GM18505 (cell line): ENCODE results near the gene CMIP.
"Not testable (repeated sequence)": the region's sequence is repeated elsewhere in the genome, so short reads cannot be mapped to it uniquely, and the experiment has no call there.

Source experiments
- ATAC-seq: cut with Tn5 transposase; IDR thresholded peaks from one replicate; pipeline ENCODE4 v1.9.1; 2021; ENCODE audit not compliant: unreplicated experiment
- POLR2A ChIP-seq: IDR thresholded peaks from 4 replicates; pipeline ENCODE4 v1.6.1; 2011; ENCODE audit warnings: borderline replicate concordance; ENCODE audit not compliant: insufficient read depth, insufficient read length; ENCODE audit errors: extremely low read depth

CMIP gene

GRCh38 chr16:81731649-81732048, 287.0 kb downstream of the CMIP start:
- no peak for TF ChIP-seq POLR2A
- ATAC-seq = no peak

GRCh38 chr16:81732699-81733098, 288.1 kb downstream of the CMIP start:
- no peak for TF ChIP-seq POLR2A

GRCh38 chr16:81733295-81733694, 288.7 kb downstream of the CMIP start:
- no peak for TF ChIP-seq POLR2A
- no peak for ATAC-seq

More at GRCh38 chr16:81732699-81733098, 288.1 kb downstream of the CMIP start:
- ATAC-seq = no peak

- no peak for ATAC-seq
- no peak for TF ChIP-seq POLR2A
Measured at GRCh38 chr16:81734632-81735434, 290.2 kb downstream of the CMIP start.

GRCh38 chr16:81737885-81738536, 293.4 kb downstream of the CMIP start:
- ATAC-seq = peak; percentile 57
- TF ChIP-seq POLR2A = peak; percentile 27

- TF ChIP-seq POLR2A = no peak
- ATAC-seq = no peak
Measured at GRCh38 chr16:81738783-81739496, 294.3 kb downstream of the CMIP start.

- no peak for ATAC-seq
- TF ChIP-seq POLR2A = no peak
Measured at GRCh38 chr16:81739503-81739902, 294.9 kb downstream of the CMIP start.

GRCh38 chr16:81740169-81740568, 295.6 kb downstream of the CMIP start:
- peak; percentile 50 for ATAC-seq
- peak; percentile 48 for TF ChIP-seq POLR2A

- ATAC-seq = not testable (repeated sequence)
Measured at GRCh38 chr16:81741430-81741770, 296.8 kb downstream of the CMIP start.

- TF ChIP-seq POLR2A = no peak
- ATAC-seq = no peak
Measured at GRCh38 chr16:81744385-81744784, 299.8 kb downstream of the CMIP start.

GRCh38 chr16:81744911-81745310, 300.3 kb downstream of the CMIP start:
- no peak for TF ChIP-seq POLR2A
- no peak for ATAC-seq

GRCh38 chr16:81745704-81746558, 301.3 kb downstream of the CMIP start:
- TF ChIP-seq POLR2A = peak; percentile 65
- peak; percentile 70 for ATAC-seq

- no peak for TF ChIP-seq POLR2A
- ATAC-seq = no peak
Measured at GRCh38 chr16:81746566-81746965, 302.0 kb downstream of the CMIP start.
